HG02970 (cell line): Measurements from ENCODE around the gene ARPC2.
"Not testable (repeated sequence)": the region's sequence is repeated elsewhere in the genome, so short reads cannot be mapped to it uniquely, and the experiment has no call there.

Source experiments
- ATAC-seq: cut with Tn5 transposase; IDR thresholded peaks from one replicate; pipeline ENCODE4 v1.9.1; 2021; ENCODE audit warnings: mild to moderate bottlenecking, moderate library complexity, moderate number of reproducible peaks; ENCODE audit not compliant: unreplicated experiment, low FRiP score

Gene ARPC2

DNA sequence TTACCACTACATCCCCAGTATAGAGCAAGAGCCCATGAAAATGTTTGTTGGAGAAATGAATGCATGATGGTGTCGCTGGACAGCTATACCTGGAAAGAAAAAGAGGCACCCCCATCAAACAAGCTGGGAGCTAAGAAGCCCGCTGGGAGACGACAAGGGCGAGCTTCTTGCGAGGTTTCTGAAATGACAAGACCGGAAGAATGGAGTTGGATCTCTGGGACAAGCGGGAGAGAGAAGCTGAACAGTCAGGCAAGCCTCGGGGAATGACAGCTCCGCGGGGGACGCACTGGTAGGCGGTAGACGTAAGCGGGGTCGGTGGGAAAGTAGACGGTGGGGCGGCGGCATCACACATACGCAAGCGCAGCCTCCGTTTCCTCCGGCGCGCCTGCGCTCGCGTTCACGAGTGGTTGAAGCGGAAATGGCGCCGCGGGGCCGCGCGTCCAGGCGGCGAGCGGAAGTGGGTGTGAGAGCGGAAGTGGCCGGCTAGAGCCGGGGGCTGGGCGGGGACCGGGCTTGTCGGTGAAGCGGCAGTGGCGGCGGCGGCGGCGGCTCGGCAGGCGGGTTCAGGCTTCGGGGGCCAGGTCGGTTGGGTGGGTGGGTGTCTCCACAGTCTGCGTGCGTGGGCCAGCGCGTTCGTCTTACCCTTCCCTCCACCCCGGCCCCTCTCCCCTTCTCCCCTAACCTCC, at the start of gene ARPC2:
Gene ARPC2 (plus strand): TSS at position 516 of the 686 bp plus-strand sequence. CDS start 282 bp downstream, outside the sequence.
- ATAC-seq, result peak; percentile 74

DNA sequence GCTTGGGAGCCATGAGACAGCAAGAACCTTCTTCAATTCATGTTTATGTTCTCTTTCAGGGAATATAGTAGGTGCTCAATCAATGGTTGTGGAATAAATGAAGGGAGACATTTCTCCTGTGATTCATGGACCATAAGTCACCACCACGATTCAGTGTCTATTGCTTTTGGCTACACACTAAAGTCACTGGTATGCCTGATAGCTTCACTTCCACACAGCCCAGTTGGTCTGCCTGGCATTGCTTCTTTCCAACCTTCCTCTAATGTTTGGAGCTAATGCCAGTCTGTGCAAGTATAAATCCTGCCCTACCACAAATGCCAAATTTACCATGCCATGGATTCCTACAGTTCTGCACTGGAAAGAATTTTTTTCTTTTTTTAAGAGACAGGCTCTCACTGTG, 49.0 kb upstream of the ARPC2 start:
- ATAC-seq, result no peak

DNA sequence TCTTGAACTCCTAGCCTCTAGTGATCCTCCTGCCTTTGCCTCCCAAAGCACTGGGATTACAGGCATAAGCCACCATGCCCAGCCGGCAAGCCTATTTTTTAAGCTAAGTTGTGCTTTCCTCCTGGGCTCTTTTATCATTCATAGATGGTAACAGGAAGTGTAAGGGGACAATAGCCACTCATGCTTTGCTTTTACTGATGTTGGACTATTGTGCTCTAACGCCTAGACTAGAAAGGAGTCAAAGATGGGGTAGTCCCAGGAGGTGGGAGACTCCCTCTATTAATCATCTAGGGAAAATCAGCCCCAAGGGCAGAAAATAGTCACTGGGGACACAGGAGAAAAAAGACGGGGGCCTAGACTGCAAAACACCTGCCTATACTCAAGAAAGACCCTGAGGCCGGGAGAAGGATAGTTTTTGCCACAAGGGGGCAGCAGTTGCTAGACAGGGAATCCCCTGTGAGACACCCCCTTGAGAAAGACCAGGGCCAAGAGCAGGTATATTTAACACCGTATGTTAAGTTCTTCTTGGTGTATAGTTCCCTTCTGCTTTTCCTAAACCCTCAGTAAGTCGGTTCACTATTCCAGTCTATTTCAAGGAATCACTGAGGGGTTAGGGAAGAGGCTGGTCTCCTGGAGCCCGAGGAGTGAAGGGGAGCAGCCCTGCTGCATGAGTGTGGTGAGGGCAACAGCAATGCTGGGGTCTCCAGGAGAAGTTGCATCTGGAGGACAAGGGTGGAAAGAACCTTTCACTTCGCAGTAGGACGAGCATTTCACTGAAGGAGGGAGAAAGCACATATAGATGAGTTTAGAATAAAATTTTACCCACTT, 48.1 kb upstream of the ARPC2 start:
- ATAC-seq, result no peak

DNA sequence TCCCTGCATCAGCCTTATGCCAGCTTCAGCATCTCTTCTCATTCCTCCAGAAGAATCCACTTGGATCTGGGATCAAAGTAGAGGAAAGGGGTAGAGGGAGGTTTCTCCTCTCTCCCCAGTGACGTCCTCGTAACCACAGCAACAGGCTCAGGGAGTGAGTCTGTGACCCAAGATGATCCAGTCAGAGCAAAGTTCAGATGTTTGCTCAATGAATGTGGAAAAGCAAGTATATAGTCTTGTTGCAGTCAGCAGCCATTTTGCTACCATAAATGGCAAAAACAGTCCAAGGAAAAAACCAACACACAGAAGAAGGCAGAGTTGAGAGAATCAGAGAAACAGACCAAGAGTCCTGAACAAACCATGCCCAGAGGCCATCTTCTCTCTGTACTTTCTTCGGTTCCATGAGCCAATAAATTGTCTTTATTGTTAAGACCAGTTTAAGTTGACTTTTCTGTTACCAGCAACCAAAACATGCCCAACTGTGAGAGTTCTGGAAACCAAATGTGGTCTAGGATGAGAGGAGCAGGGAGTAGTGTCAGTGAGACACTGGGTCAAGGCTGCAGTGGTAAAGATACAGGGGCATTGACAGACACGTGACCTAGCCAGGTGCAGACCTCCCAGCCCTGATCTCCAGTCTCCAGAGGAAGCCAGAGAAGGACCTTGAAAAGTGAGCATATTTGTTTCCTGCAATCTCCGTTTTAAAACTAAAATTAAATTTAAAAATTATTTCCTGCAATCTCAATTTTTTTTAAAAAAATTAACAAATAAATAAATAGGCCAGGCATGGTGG, 47.0 kb upstream of the ARPC2 start:
- ATAC-seq, result no peak

DNA sequence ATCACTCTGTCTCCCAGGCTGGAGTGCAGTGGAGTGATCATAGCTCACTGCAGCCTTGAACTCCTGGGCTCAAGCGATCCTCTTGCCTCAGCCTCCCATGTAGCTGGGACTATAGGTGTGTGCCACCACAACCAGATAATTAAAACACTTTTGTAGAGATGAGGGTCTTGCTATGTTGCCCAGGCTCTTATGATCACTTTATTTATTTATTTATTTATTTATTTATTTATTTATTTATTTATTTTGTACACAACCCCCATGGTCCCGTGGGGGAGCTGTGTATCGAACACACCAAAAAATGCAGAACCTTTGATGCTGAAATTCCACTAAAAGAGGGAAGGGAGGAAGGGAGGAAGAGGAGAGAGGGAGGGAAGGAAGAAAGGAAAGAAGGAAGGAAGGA, 45.2 kb upstream of the ARPC2 start:
- not testable (repeated sequence) for ATAC-seq

DNA sequence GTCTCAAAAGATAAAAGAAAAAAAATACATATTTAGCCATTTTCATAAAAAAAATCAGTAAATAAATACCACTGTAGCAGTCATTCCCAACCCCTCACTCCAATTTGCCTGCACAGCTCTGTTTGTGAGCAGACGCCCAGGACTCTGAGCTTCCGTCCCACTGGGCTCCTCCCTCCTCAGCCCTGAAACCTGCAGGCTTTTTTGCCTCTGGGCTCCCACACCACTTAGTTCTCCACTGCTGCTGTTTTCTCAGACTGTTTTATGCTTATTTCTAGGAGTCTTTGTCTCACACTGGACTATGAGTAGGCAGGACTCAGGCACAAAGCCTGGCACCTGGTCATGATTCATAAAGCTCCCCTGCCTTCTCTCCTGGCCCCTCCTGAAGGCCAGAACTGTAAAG, 44.1 kb upstream of the ARPC2 start:
- no peak for ATAC-seq

DNA sequence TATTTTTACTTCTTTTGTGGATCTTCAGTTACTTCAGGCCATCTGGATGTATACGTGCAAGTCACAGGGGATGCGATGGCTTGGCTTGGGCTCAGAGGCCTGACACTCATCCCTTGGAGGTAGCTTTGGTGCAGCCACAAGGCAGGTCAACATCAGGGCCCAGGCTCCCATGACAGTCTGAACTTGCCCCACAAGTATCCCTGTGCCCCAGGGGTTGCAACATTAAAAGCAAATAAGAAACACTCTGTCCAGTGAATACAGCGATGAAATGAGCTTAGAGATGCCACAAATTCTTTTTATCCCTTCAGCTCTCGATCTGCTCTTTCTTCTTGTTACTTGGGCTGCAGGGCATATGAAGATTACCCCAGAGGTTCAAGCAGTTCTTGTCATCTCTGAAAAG, 37.2 kb upstream of the ARPC2 start:
- ATAC-seq, result no peak

DNA sequence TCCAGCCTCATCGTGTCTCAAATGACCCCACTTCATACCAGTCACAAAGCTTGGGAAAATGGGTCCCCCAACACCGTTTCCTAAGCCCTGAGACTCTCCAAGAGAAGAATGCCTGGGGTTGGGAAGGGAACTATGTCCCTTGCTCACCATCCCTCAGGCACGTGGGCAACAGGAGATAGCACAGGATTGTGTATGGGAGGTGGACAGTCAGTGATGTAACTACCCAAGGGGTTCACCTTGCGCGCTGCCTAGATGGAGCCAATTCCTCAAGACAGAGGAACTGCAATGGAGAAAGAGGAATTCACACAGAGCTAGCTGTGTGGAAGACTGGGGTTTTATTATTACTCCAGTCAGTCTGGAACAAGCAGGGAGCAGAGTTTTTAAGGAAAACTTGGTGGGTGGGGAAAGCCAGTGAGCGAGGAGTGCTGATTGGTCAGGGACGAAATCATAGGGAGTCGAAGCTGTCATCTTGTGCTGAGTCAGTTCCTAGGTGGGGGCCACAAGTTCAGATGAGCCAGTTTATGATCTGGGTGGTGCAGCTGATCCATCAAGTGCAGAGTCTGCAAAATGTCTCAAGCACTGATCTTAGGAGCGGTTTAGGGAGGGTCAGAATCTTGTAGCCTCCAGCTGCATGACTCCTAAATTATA, 36.4 kb upstream of the ARPC2 start:
- no peak for ATAC-seq

DNA sequence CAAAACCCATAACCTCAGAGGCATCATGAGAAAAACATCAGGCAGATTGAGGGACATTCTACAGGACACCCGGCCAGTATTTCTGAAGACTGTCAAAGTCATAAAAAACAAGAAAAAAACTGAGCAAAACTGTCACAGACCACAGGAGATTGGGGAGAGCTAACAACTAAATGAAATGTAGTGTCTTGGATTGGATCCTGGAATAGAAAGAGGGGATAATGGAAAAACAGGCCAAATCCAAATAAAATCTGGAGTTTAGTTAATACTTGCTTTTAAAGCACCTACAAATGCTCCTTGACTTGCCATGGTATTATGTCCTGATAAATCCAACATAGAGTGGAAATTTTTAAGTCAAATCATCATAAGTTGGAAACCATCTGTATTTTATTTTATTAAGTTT, 32.7 kb upstream of the ARPC2 start:
- ATAC-seq, result no peak

DNA sequence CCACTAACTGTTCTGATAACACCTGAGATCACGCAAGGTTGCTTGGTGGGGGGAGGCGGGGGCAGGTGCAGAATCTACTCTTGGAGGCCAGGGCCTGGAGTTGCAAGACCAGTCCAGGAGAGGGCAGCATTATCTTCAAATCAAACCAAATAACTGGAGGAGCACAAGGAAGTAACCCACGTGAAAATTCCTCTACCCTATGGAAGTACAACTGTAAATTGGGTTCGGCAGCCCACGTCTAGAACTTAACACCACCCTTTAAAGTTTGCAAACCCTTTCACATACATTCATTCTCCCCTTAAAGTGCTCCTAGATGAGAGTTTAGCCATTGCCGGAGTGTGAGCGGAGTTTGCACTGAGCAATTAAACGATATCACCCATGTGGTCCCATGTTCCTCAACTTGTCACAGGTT, 30.6 kb upstream of the ARPC2 start:
- no peak for ATAC-seq

DNA sequence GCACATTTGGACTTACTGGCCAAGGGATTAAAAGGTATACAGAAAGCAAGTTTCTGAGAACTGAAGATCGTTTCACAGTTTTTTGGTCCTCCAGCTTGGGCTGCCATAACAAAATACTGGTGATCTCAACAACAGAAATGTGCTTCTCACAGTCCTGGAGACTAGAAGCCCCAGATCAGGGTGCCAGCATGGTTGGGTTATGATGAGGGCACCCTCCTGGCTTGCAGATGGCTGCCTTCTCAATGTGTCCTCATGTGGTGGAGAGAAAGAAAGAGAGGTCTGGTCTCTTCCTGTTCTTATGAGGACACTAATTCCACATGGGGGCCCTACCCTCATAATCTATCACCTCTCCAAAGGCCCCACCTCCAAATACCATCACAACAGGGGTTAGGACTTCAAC, 30.1 kb upstream of the ARPC2 start:
- ATAC-seq, result no peak

DNA sequence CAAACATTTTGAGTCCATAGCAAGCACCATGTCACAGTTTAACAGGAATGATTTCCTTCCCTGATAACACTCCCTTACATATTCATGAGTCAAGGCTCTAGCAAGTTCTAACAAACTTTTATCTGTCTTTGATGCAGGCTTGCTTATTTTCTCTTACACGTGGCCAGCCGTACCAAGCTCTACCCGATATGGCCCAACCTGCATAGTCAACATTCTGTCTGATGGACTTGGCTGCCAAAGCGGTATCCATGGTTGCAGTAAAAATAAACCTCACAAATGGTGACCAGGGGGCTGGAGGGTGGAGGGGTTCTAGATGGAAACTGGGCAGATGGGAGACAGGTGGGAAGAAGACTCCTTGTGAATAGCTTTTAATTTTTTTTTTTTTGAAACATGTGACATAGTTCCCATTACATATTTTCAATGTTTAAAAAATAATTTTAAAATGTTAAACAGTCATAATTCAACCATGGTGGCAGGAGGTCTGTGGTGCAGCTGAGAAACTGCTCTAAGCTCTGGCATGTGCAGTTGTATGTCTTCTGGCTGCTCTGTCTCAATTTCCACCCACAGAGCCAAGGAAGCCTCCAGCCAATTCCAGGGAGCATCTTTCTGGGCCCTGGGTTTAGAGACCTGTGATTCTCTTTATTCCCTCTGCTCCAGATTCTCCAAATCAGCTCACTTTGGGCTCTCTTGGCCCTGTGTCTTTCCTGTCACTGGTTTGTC, 29.5 kb upstream of the ARPC2 start:
- ATAC-seq, result no peak

DNA sequence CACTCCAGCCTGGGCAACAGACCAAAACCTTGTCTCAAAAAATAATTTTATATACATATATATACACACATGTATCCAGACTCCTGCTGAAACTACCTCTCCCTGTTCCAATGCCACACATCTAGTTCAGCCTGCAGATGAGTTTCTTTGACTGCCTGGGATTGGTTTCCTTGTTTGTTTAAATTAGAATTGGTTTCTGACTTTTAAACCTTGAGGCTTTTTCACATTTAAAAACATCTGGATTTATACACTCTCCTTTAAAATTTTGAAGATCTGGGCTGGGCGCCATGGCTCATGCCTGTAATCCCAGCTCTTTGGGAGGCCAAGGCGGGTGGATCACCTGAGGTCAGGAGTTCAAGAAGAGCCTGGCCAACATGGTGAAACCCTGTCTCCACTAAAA, 28.5 kb upstream of the ARPC2 start:
- ATAC-seq, result no peak

DNA sequence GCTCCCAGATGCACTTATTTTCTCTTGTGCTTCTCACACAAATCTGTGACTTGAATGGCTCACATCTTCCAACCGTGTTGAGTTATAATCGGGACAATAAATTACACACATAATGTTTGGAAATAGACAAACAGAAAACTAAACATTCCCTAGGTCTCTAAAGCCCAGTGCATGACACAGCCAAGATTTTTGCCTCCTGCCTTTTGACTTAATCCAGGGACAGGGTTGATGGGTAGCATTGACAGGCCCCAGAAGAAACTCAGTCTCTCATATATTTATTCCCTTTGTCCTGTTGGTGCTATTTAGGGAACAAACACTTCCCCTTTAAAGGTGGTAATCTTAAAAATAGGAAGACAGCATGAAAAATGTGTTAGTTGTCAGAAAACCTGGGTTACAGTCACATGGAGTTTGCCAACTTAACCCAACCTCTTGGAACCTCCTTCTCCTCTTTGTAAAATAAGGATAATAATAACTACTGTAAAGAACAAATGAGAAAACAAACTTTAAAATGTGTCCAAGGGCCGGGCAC, 24.0 kb upstream of the ARPC2 start:
- no peak for ATAC-seq

DNA sequence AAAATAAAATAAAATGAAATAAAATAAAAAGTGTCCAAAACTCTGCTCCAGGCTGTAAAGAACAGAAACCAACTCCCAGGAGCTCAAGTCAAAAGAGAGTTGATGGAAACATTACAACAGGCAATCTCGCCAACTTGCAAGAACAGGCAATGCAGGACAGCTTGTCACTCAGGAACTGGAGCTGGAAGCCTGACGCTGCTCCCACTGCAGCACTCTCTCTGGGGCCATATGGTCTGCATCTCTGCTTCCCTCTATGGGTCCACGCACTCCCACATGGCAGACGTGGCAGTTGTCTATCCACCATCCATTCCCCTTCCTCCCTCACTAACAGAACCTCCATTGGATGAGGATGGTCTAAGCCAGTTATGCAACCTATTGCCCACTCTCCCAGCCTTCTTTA, 23.3 kb upstream of the ARPC2 start:
- no peak for ATAC-seq

DNA sequence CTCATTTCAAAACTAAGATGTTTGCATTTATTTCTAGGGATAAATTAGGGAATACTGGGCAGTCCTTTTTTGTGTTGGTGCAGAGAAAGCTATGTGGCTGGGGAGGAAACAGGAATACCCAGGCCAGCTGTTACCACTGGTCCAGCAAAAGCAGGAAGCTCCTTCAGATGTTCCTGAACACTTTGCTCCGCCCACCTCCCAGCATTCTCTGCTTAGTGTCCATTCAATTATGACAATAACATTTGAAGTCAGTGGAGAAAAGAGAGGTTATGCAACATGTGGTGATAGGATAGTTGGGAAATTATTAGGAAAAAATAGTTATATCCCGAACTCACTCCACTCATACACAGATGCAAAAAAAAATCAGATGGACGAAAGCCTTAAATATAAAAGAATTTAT, 22.1 kb upstream of the ARPC2 start:
- no peak for ATAC-seq

DNA sequence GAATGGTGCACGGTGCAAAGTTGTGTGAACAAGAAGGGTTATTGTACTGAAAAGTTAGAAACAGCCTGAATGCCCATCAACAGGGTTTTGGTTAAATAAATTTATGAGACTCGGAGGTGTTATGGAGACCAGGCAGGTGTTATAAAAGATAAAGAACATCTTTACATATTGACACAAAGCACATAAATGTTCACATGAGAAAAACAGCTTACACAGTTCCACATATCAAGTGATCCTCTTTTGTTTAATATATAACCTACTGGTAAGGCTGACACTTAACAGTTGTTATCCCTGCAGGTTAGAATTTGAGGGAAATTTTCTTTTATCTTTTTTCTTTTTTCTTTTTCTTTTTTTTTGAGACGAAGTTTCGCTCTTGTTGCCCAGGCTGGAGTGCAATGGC, 20.0 kb upstream of the ARPC2 start:
- no peak for ATAC-seq

DNA sequence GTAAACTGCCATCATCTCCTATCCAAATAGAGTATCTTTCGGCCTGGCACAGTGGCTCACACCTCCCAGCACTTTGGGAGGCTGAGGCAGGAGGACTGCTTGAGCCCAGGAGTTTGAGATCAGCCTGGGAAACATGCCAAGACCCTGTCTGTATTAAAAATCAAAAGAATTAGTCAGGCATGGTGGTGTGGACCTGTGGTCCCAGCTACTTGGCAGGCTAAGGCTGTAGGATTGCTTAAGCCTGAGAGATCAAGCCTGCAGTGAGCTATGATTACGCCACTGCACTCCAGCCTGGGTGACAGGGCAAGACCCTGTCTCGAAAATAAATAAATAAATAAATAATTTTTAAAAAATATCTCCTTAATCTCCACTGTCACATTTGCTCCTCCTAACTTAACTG, 14.7 kb upstream of the ARPC2 start:
- ATAC-seq, result no peak

DNA sequence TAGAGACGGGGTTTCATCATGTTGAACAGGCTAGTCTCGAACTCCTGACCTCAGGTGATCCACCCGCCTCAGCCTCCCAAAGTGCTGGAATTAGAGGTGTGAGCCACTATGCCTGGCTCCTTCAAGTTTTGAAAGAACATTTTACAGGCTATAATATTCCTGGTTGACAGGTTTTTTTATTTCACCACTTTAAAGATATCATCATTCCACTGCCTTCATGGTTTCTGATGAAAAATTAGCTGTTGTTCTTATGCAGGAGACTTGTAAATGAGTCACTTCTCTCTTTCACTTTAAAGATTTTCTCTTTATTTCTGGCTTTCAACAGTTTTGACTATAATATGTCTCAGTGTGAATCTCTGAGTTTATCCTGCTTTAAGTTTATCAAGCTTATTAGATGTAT, 7.9 kb upstream of the ARPC2 start:
- ATAC-seq, result no peak

DNA sequence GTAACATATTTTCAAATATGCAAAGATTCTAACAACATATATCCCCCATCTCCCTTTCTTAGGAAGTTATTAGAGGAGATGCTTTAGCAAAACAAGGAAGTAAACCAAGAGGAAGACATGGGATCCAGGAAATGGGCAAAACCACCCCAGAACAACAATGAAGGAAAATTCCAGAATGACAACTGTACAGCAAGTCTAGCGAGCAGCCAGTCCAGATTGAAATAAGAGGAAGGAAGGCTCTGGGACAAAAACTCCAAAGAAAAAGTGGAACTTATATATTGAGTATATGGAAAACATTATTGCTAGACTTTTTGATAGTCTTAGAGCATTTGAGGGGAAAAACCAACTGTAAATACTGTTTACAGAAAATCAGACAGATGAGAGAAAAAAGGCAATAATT, 2.9 kb upstream of the ARPC2 start:
- ATAC-seq, result no peak
